Chondrocyte (in vitro differentiated cells): ENCODE results near the gene RARRES2. TPM values are rescaled to one million over a fixed set of nuclear protein-coding genes. Genes with fewer than 3 reads are reported as not detected.

Experiments
- DNase-seq: peaks from one replicate; pipeline ENCODE4 v3.0.0; 2021; ENCODE audit warnings: mixed read lengths, low spot score
- H3K27ac Mint-ChIP-seq: one replicate; pipeline ENCODE4 v1.8.0; 2021; ENCODE audit warnings: mild to moderate bottlenecking, moderate library complexity, mixed read lengths; ENCODE audit not compliant: unreplicated experiment
- H3K27me3 Mint-ChIP-seq: 2 replicates; pipeline ENCODE4 v1.8.0; 2021; ENCODE audit warnings: low read depth, mixed read lengths
- H3K36me3 Mint-ChIP-seq: 2 replicates; pipeline ENCODE4 v1.8.0; 2021; ENCODE audit warnings: low read depth, mixed read lengths
- H3K4me1 Mint-ChIP-seq: 2 replicates; pipeline ENCODE4 v1.8.0; 2021; ENCODE audit warnings: low read depth, mild to moderate bottlenecking, mixed read lengths
- H3K4me3 Mint-ChIP-seq: one replicate; pipeline ENCODE4 v1.8.0; 2021; ENCODE audit warnings: mild to moderate bottlenecking, moderate library complexity, mixed read lengths; ENCODE audit not compliant: unreplicated experiment
- H3K9me3 Mint-ChIP-seq: 2 replicates; pipeline ENCODE4 v1.8.0; 2021; ENCODE audit warnings: low read depth, mixed read lengths
- CTCF ChIP-seq: fragments of 200-600 bp; sonication (generic); IDR thresholded peaks from 2 replicates; pipeline ENCODE4 v1.5.0; 2021; ENCODE audit warnings: antibody characterized with exemption, mild to moderate bottlenecking, moderate library complexity
- total RNA-seq: library from RNA; stranded (reverse); gene quantifications from 3 replicates; pipeline ENCODE4 v1.2.1, GENCODE V29; 2021

RARRES2 gene
- total RNA-seq, 1 donor from 2014 or later: 1.8 TPM

- H3K4me1 Mint-ChIP-seq: peaks cover 17% of the 10 kb centered on the region
- no peak for TF ChIP-seq CTCF
- H3K27ac Mint-ChIP-seq: no peak overlapping the region
- no peak overlapping the region for H3K4me3 Mint-ChIP-seq
- DNase-seq: no peak
- no peaks in the 10 kb centered on the region for H3K36me3 Mint-ChIP-seq
- H3K27me3 Mint-ChIP-seq: no peaks in the 10 kb centered on the region
- no peaks in the 10 kb centered on the region for H3K9me3 Mint-ChIP-seq
Measured at GRCh38 chr7:150363370-150363769, 21.9 kb upstream of the RARRES2 start.

- no peaks in the 10 kb centered on the region for H3K36me3 Mint-ChIP-seq
- TF ChIP-seq CTCF: no peak
- DNase-seq: no peak
- peaks cover 10% of the 10 kb centered on the region for H3K4me1 Mint-ChIP-seq
- H3K27me3 Mint-ChIP-seq: no peaks in the 10 kb centered on the region
- no peak overlapping the region for H3K4me3 Mint-ChIP-seq
- no peaks in the 10 kb centered on the region for H3K9me3 Mint-ChIP-seq
- H3K27ac Mint-ChIP-seq: no peak overlapping the region
Measured at GRCh38 chr7:150361807-150362621, 20.6 kb upstream of the RARRES2 start.

- H3K4me1 Mint-ChIP-seq: peaks cover 10% of the 10 kb centered on the region
- H3K27ac Mint-ChIP-seq: no peak overlapping the region
- H3K36me3 Mint-ChIP-seq: no peaks in the 10 kb centered on the region
- no peak for TF ChIP-seq CTCF
- no peaks in the 10 kb centered on the region for H3K9me3 Mint-ChIP-seq
- DNase-seq: no peak
- no peak overlapping the region for H3K4me3 Mint-ChIP-seq
- H3K27me3 Mint-ChIP-seq: no peaks in the 10 kb centered on the region
Measured at GRCh38 chr7:150361402-150361801, 20.0 kb upstream of the RARRES2 start.

GRCh38 chr7:150360363-150361058 lies 19.1 kb upstream of the RARRES2 start:
- no peaks in the 10 kb centered on the region for H3K9me3 Mint-ChIP-seq

More at GRCh38 chr7:150360363-150361058, 19.1 kb upstream of the RARRES2 start:
- TF ChIP-seq CTCF: no peak
- no peak for DNase-seq
- no peaks in the 10 kb centered on the region for H3K27me3 Mint-ChIP-seq
- H3K4me3 Mint-ChIP-seq: no peak overlapping the region
- peaks cover 10% of the 10 kb centered on the region for H3K4me1 Mint-ChIP-seq
- no peak overlapping the region for H3K27ac Mint-ChIP-seq
- no peaks in the 10 kb centered on the region for H3K36me3 Mint-ChIP-seq
